A549 (cell line): Measurements from ENCODE around the gene RAE1. TPM values are rescaled to one million over a fixed set of nuclear protein-coding genes. Genes with fewer than 3 reads are reported as not detected.

ENCODE experiments used
- ATAC-seq, 2 experiments: fragments of 200-7000 bp in 1 of 2; fragments of >200 bp in 1 of 2; cut with Nextera tagmentation in 1 of 2; cut with Tn5 transposase in 1 of 2; 3 replicates each; pipeline versions ENCODE4 v1.8.0 to v1.9.1; 2018 to 2020; ENCODE audit warnings: mild to moderate bottlenecking in 1 of 2, moderate library complexity in 1 of 2
- CTCF ChIA-PET: fragments of 300-600 bp; sonication (Branson Sonifier 250); formaldehyde crosslinking; extraction: SDS; loops from one replicate; lab custom pipeline; 2021; ENCODE audit warnings: antibody characterized with exemption, inconsistent platforms; lab: Yijun Ruan, JAX
- POLR2A ChIA-PET: fragments of 350-600 bp; formaldehyde crosslinking; extraction: SDS; loops from one replicate; lab custom pipeline; 2021; ENCODE audit warnings: antibody characterized with exemption, inconsistent platforms; lab: Yijun Ruan, JAX
- DNase-seq, 2 experiments: peaks; one replicate each; pipeline versions ENCODE4 v3.0.0 to v3.0.0-alpha.2; 2011 to 2016; ENCODE audit warnings: low read depth in 1 of 2, low spot score in 1 of 2
- FAIRE-seq: peaks from 2 replicates; lab custom pipeline; 2011; peaks lifted over from hg19 to GRCh38; lab: Jason Lieb, UNC
- H3K27ac ChIP-seq, 2 experiments: fragments of >200 bp; sonication (Bioruptor Twin); formaldehyde crosslinking; 3 replicates each; pipeline ENCODE4 v1.5.1; 2016 to 2017
- H3K4me1 ChIP-seq: fragments of >200 bp; sonication (Bioruptor Twin); formaldehyde crosslinking; 3 replicates; pipeline ENCODE4 v1.6.1; 2016
- H3K4me2 ChIP-seq: fragments of >200 bp; sonication (Bioruptor Twin); formaldehyde crosslinking; 3 replicates; pipeline ENCODE4 v1.6.1; 2016
- H3K4me3 ChIP-seq: fragments of >200 bp; sonication (Bioruptor Twin); formaldehyde crosslinking; 3 replicates; pipeline ENCODE4 v1.5.1; 2016
- H3K9me3 ChIP-seq: fragments of >200 bp; sonication (Bioruptor Twin); formaldehyde crosslinking; 3 replicates; pipeline ENCODE4 v1.6.1; 2016
- BHLHE40 ChIP-seq: IDR thresholded peaks from 2 replicates; pipeline ENCODE4 v1.6.1; 2012; ENCODE audit warnings: low read depth, low read length, inconsistent platforms
- CBX8 ChIP-seq: fragments of 200-600 bp; sonication (generic); IDR thresholded peaks from 2 replicates; pipeline ENCODE4 v1.6.1; 2016
- CHD2 ChIP-seq: fragments of 150-350 bp; IDR thresholded peaks from 2 replicates; pipeline ENCODE4 v1.6.1; 2014; ENCODE audit warnings: low read length; ENCODE audit not compliant: partially characterized antibody
- EHF ChIP-seq: fragments of 250-450 bp; sonication (Bioruptor Pico); IDR thresholded peaks from 2 replicates; pipeline ENCODE4 v1.5.0; 2020; ENCODE audit warnings: mild to moderate bottlenecking
- FOSB ChIP-seq: fragments of 250-450 bp; sonication (Bioruptor Pico); IDR thresholded peaks from 2 replicates; pipeline ENCODE4 v1.5.0; 2020; ENCODE audit warnings: mild to moderate bottlenecking, moderate library complexity
- FOXS1 ChIP-seq: fragments of 250-450 bp; sonication (Bioruptor Pico); IDR thresholded peaks from 2 replicates; pipeline ENCODE4 v1.5.0; 2020; ENCODE audit warnings: mild to moderate bottlenecking, moderate library complexity
- HDAC2 ChIP-seq: fragments of 200-600 bp; sonication (generic); IDR thresholded peaks from 2 replicates; pipeline ENCODE4 v1.6.1; 2016
- HEYL ChIP-seq: fragments of 250-450 bp; sonication (Bioruptor Pico); IDR thresholded peaks from 2 replicates; pipeline ENCODE4 v1.8.0; 2021; ENCODE audit warnings: mild to moderate bottlenecking, moderate library complexity
- HOXB13 ChIP-seq: fragments of 250-450 bp; sonication (Bioruptor Pico); IDR thresholded peaks from 2 replicates; pipeline ENCODE4 v1.5.0; 2020; ENCODE audit warnings: low read depth, mild to moderate bottlenecking, moderate library complexity
- KDM1A ChIP-seq: fragments of 200-600 bp; sonication (generic); IDR thresholded peaks from 2 replicates; pipeline ENCODE4 v1.6.1; 2016; ENCODE audit warnings: low read depth, mild to moderate bottlenecking
- KDM5A ChIP-seq: fragments of 200-600 bp; sonication (generic); IDR thresholded peaks from 2 replicates; pipeline ENCODE4 v1.6.1; 2016; ENCODE audit warnings: antibody characterized with exemption, mild to moderate bottlenecking
- MAZ ChIP-seq: fragments of 150-350 bp; IDR thresholded peaks from 2 replicates; pipeline ENCODE4 v1.6.1; 2014; ENCODE audit warnings: antibody characterized with exemption, low read depth, low read length, borderline replicate concordance
- POLR2A ChIP-seq: IDR thresholded peaks from 2 replicates; pipeline ENCODE4 v1.6.1; 2012; ENCODE audit warnings: mild to moderate bottlenecking, low read length
- POLR2AphosphoS2 ChIP-seq: conservative IDR thresholded peaks from 2 replicates; pipeline ENCODE4 v1.6.1; 2012; ENCODE audit warnings: low read length, improper control_type of control experiment, inconsistent platforms
- RAD21 ChIP-seq, 2 experiments: fragments of >200 bp in 1 of 2; sonication (Bioruptor Twin) in 1 of 2; formaldehyde crosslinking in 1 of 2; IDR thresholded peaks in 1 of 2; conservative IDR thresholded peaks in 1 of 2; 2 replicates in 1 of 2; 3 replicates in 1 of 2; pipeline ENCODE4 v1.6.1; 2012 to 2018; ENCODE audit warnings: inconsistent platforms in 1 of 2
- RCOR1 ChIP-seq: fragments of 150-350 bp; IDR thresholded peaks from 2 replicates; pipeline ENCODE4 v1.6.1; 2014; ENCODE audit warnings: antibody characterized with exemption, low read length, low read depth
- SMC3 ChIP-seq: fragments of >200 bp; sonication (Bioruptor Twin); formaldehyde crosslinking; IDR thresholded peaks from 3 replicates; pipeline ENCODE4 v1.6.1; 2018; ENCODE audit warnings: inconsistent platforms
- SREBF2 ChIP-seq: fragments of 450-650 bp; IDR thresholded peaks from 2 replicates; pipeline ENCODE4 v1.6.1; 2014; ENCODE audit warnings: mild to moderate bottlenecking, moderate library complexity
- TP53 ChIP-seq: fragments of 250-450 bp; sonication (Bioruptor Pico); IDR thresholded peaks from 2 replicates; pipeline ENCODE4 v1.5.0; 2021; ENCODE audit warnings: mild to moderate bottlenecking, moderate library complexity
- ZC3H11A ChIP-seq: fragments of 450-650 bp; IDR thresholded peaks from 2 replicates; pipeline ENCODE4 v1.6.1; 2014; ENCODE audit warnings: antibody characterized with exemption, mild to moderate bottlenecking
- ZNF302 ChIP-seq: fragments of 250-450 bp; sonication (Bioruptor Pico); IDR thresholded peaks from 2 replicates; pipeline ENCODE4 v1.9.0; 2021; ENCODE audit warnings: inconsistent platforms, mild to moderate bottlenecking, moderate library complexity
- WGBS: methylation state at CpG from one replicate; pipeline ENCODE4 v1.1.6; 2017; ENCODE audit errors: missing lambda C conversion rate; 5-methylcytosine and 5-hydroxymethylcytosine counted together
- polyA plus RNA-seq, 4 experiments: library from polyadenylated mRNA; depleted of rRNA in 3 of 4; stranded (reverse); fragments of >200 nt; fragmentation: RNase III in 1 of 4; extraction: RNeasy Plus Mini Kit Qiagen cat#74134 plus additional on column Dnase treatment in 1 of 4; gene quantifications; 2 replicates in 3 of 4; 3 replicates in 1 of 4; pipeline ENCODE4 v1.2.3, GENCODE V29; 2011 to 2017
- TF ChIP-seq, protein P1 (sequence below): fragments of >200 bp; sonication (Bioruptor Twin); formaldehyde crosslinking; IDR thresholded peaks from 3 replicates; pipeline ENCODE4 v1.5.1; 2016
- TF ChIP-seq, protein P2 (sequence below): fragments of 450-650 bp; IDR thresholded peaks from 2 replicates; pipeline ENCODE4 v1.6.1; 2014; ENCODE audit warnings: antibody characterized with exemption
- TF ChIP-seq, protein P3 (sequence below): IDR thresholded peaks from 2 replicates; pipeline ENCODE4 v1.6.1; 2012; ENCODE audit warnings: low read depth, borderline replicate concordance

The RAE1 gene
- polyA plus RNA-seq, 2 of the 4 experiments (the other 2 are of a cell fraction): 54.7 to 69.6 TPM

DNA sequence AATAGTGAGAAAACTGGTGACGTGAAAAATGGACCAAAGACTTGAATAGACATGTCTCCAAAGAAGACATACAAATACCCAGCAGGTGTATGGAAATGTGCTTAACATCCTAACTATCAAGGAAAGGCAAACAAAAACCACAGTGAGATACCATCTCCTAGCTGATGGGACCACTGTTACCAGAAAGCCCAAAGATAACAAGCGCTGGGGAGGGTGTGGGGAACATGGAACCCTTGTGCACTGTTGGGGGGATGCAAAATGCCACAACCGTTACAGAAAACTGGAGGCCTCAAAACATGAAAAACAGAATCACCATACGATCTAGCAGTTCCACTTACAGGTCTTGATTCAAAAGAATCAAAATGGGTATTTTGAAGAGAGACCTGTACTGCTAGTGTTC lies 20.3 kb downstream of the RAE1 start:
- FAIRE-seq: no peak

DNA sequence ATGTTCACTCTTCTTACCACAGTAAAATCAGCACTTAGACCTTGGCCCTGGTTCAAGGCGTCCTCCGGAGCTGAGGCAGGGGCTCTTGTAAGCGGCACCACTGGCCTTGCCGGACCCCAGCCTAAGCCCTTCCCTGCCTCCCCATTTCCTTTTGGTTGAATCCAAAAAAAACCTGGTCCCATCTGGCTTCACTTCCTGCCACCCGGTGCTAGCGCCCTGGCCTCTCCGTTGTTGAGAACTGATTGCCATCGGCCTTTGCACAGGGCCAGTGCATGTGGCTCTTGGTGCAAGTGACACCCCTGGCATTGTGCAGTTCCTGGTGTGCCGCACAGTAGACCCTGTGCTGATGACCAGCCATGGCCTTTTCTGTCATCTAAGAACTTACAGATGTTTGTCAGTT lies 21.1 kb downstream of the RAE1 start:
- Histone ChIP-seq H3K4me2 (no peak overlapping the region), H3K4me1 (no peaks in the 10 kb centered on the region), H3K27ac (no peak overlapping the region), H3K4me3 (no peak overlapping the region), H3K9me3 (no peaks in the 10 kb centered on the region)
- ATAC-seq: no peak
- ChIA-PET POLR2A (no interaction called here), CTCF (interaction anchor here (0.9 to 1.2 kb wide), 2 partner anchors 9 to 26 kb away, joined by 3 to 5 read pairs; no protein-coding TSS in a partner anchor)
- TF ChIP-seq POLR2AphosphoS2: no peak
- TF ChIP-seq HEYL: no peak
- no peak for TF ChIP-seq FOSB (CRISPR knock-in tag)
- TF ChIP-seq CBX8: no peak
- no peak for TF ChIP-seq RAD21 (conservative IDR thresholded peaks at IDR 0.05 in 1 of 2, IDR thresholded peaks at IDR 0.05 in 1 of 2)
- no peak for TF ChIP-seq BHLHE40
- TF ChIP-seq, protein P1, sequence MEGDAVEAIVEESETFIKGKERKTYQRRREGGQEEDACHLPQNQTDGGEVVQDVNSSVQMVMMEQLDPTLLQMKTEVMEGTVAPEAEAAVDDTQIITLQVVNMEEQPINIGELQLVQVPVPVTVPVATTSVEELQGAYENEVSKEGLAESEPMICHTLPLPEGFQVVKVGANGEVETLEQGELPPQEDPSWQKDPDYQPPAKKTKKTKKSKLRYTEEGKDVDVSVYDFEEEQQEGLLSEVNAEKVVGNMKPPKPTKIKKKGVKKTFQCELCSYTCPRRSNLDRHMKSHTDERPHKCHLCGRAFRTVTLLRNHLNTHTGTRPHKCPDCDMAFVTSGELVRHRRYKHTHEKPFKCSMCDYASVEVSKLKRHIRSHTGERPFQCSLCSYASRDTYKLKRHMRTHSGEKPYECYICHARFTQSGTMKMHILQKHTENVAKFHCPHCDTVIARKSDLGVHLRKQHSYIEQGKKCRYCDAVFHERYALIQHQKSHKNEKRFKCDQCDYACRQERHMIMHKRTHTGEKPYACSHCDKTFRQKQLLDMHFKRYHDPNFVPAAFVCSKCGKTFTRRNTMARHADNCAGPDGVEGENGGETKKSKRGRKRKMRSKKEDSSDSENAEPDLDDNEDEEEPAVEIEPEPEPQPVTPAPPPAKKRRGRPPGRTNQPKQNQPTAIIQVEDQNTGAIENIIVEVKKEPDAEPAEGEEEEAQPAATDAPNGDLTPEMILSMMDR: no peak
- no peak for TF ChIP-seq ZNF302
- no peak for TF ChIP-seq EHF (CRISPR knock-in tag)
- TF ChIP-seq SMC3: no peak
- TF ChIP-seq HOXB13 (CRISPR knock-in tag): no peak
- TF ChIP-seq KDM1A: no peak
- TF ChIP-seq, protein P2, sequence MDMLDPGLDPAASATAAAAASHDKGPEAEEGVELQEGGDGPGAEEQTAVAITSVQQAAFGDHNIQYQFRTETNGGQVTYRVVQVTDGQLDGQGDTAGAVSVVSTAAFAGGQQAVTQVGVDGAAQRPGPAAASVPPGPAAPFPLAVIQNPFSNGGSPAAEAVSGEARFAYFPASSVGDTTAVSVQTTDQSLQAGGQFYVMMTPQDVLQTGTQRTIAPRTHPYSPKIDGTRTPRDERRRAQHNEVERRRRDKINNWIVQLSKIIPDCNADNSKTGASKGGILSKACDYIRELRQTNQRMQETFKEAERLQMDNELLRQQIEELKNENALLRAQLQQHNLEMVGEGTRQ: no peak
- 95% methylated on average over 9 of the region's 9 CpGs for WGBS
- FAIRE-seq: no peak
- no peak for DNase-seq

More for the DNA sequence above, 20.3 kb downstream of the RAE1 start:
- no peaks in the 10 kb centered on the region for H3K9me3 ChIP-seq
- ChIA-PET CTCF (interaction anchor here (1.2 kb wide), 1 partner anchor 10 kb away, joined by 5 read pairs; no protein-coding TSS in a partner anchor), POLR2A (no interaction called here)
- H3K4me2 ChIP-seq: no peak overlapping the region
- H3K27ac ChIP-seq: no peak overlapping the region
- ATAC-seq (no peak), DNase-seq (no peak)
- TF ChIP-seq ZC3H11A: no peak
- no peaks in the 10 kb centered on the region for H3K4me1 ChIP-seq
- H3K4me3 ChIP-seq: no peak overlapping the region
- WGBS: 93% methylated on average over 4 of the region's 4 CpGs

DNA sequence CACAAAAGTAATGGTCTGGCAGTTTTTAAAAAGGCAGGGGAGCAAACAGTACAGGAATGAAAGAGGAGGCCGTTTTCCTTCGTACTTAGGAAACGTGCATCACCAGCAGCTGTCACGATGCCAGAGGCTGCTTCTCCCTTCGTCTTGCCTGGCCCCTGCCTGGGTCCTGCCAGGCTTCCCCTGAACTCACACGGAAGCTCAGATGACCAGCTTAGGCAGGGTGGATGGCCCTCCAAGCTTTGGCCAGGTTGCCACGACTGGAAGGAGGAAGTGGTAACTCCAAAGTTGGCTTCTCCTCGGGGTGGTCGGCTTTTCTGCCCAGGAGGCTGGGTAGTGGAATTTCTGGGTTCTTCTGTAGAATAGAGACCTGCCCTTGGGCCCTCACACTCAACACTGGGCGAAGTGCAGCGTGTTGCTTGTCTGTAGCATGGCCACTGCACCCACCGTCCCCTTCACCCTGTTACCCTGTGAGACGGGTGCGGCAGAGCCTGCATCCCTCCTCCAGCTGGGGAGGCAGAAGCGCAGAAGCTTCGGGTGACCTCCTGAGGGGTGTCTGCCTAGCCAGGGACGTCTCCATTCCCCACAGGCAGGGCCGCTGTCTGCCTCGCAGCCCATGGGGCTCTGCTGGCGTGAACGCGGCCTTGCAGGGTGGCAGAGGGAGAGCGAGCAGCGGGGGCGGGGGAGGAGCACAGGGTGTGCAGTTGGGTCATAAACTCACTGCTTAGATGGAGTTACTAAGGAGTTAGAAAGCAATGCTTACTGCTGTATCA lies 21.7 kb downstream of the RAE1 start:
- no peak for DNase-seq
- no peak for ATAC-seq
- WGBS: 91% methylated on average over 25 of the region's 25 CpGs
- ChIA-PET POLR2A (no interaction called here), CTCF (interaction anchor here (0.9 to 1.7 kb wide), 5 partner anchors 9 to 120 kb away, joined by 3 to 9 read pairs (median 3); no protein-coding TSS in a partner anchor)
- no peaks in the 10 kb centered on the region for H3K4me1 ChIP-seq
- H3K4me3 ChIP-seq: no peak overlapping the region
- H3K4me2 ChIP-seq: no peak overlapping the region
- FAIRE-seq: no peak
- no peak for TF ChIP-seq HDAC2
- no peak for TF ChIP-seq SREBF2
- TF ChIP-seq HOXB13 (CRISPR knock-in tag): no peak
- TF ChIP-seq TP53 (CRISPR knock-in tag): no peak
- no peak for TF ChIP-seq CHD2
- TF ChIP-seq CBX8: no peak
- TF ChIP-seq KDM5A: no peak
- no peak for TF ChIP-seq MAZ
- TF ChIP-seq RCOR1: no peak
- no peak for TF ChIP-seq POLR2A
- no peak for TF ChIP-seq RAD21 (conservative IDR thresholded peaks at IDR 0.05 in 1 of 2, IDR thresholded peaks at IDR 0.05 in 1 of 2)
- TF ChIP-seq HEYL: no peak
- TF ChIP-seq FOXS1 (CRISPR knock-in tag): no peak
- no peak for TF ChIP-seq KDM1A
- TF ChIP-seq, protein P1: no peak
- TF ChIP-seq, protein P3, sequence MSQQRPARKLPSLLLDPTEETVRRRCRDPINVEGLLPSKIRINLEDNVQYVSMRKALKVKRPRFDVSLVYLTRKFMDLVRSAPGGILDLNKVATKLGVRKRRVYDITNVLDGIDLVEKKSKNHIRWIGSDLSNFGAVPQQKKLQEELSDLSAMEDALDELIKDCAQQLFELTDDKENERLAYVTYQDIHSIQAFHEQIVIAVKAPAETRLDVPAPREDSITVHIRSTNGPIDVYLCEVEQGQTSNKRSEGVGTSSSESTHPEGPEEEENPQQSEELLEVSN: no peak
- TF ChIP-seq, all 56 proteins: peak for 0
- H3K9me3 ChIP-seq: no peaks in the 10 kb centered on the region
- no peak overlapping the region for H3K27ac ChIP-seq
